Measurements from ENCODE around the gene VSX1.

The VSX1 gene

DNA sequence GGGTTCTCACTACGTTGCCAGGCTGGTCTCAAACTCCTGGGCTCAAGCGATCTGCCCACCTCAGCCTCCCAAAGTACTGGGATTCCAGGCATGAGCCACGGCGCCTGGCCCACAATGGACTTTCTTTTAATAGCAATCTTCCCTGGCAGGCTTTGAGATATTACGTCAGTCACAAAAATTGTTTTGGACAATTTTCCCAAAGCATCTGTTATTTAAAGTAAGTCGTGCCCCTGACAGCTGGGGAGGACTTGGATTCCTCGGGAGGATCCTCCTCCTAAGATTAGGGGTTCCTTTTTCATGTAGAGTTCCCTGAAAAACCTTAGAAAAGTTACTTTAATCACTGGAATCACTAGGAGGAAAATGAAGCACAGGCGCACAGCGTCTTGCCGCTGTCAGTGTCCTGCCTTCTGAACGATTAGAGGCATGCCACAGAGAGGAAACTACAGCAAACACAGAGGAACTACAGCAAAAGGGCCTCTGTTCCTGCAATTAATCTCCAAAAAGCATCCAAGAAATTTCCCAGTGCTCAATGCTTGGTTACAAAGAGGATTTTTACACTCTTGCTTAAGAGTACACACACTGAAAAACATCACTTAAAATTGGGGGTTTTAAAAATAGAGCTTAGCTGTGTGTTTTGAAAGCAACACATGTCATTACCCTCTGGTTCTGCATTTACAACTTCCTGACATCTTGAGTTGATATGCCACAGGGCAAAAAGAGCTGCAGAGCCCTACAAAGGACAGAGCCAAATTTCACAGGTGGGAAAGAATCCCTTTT lies 28.5 kb downstream of the VSX1 start:
- no peak for DNase-seq (ENCODE audit: low spot score)

DNA sequence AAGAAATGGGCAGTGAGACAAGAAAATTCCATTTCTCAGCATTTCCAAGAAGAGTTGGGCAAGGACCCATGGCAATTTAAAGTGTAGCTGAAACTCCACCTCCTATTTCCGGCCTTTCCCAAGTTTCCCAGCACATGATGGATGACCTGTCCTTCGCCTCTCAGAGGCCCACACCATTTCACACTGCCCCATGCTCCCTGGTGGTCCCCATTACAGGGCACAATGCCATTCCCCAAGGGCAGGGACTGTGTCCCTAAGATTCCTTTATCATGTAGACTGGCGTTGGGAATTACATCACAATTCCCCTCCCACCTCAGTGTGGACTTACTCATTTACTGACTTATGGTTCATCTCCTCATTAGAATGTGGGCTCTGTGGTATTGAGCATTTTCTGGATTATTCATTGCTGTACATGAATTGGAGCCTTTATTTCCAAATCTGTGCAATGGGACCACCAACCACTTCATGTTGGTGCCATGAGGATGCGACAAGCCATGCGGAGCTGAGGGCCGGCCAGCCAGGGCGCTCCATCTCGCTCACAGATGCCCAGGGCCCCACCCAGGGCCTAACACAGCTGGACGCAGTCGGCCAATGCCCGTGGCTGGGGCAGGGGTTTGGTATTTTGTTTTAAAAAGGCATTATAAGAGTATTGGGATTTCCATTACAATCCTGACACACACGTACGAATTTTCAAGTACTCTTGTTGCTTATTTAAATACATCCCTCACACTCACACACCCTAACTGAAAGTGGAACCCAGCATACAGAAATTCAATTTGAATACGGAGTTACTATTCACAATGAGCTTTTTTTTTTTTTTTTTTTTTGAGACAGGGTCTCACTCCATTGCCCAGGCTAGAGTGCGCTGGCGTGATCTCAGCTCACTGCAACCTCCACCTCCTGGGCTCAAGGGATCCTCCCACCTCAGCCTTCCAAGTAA lies 29.4 kb downstream of the VSX1 start:
- DNase-seq (ENCODE audit: low spot score): peak; percentile 54

DNA sequence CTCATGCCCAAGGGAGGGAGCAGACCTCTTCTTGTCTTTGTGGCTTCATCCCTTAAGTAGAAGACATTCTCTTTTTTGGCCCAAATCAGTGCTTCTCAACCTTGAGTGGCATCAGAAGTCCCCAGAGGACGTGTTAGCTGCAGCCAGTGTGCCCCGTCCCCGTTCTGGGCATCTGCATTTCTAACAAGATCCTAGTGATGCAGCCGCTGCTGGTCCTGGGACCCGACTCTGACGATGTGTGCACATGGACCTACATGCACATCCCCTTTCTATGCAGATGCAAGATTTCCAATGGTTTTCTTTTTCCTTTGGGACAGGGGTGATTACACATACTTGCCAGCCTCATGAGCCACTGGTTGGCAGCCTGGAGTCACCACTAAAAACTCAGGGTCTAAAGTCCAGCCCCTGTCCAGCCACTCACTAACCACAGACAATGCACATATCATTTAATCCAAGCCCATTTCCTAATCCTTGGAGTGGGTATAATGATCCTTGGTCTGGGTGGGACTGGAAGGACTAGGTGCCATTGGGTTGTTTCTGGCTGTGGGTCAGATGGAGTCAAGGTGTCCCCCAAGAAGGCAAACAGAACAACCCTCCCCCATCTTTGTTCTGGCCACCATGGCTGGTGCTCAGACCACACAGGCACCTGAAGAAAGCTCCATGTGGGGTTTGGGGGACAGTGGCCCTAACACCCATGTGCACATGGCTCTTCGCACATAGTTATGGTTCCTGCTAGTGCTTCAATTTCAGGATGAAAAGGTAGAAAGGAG lies 30.4 kb downstream of the VSX1 start:
- no peak for DNase-seq (ENCODE audit: low spot score)

DNA sequence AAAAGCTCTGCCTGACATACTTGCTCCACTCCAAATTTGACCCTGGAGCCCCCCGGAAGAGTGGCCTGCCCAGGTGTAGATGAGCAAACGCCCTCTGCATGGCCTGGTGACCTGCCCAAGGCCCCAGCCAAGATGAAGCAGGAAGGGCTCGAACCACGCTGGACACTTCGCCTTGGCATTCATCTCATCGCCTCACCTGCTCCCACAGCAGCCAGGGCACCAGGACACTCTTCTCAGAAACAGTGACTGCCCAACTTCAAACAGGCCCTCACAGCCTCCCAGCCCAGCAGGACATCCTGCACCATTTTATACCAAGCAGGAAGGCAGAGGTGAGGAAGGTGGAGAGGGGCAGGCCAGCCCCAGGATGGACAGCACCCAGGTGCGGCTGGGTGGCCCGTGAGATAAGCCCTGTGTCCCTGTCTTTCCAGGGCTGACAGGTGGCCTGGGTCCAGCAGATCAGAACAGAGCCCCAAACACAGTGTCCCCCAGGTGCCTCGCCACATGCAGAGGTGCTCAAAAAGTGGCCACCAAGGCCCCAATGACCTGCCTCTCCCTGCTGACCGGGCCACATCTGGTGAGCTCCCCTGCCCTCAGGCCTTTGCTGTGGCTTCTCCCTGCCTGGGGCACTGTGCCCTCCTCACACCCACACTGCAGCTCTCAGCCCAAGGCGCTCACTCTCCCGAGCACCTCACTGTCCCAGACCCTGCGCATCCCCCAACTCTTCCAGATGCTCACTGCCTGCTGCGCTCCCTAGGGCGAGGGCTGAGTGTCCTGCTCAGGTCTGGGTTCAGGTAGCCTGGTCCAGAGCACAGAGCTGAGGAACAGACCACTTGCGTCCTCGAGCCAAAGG lies 31.2 kb downstream of the VSX1 start:
- DNase-seq (ENCODE audit: low spot score): no peak

DNA sequence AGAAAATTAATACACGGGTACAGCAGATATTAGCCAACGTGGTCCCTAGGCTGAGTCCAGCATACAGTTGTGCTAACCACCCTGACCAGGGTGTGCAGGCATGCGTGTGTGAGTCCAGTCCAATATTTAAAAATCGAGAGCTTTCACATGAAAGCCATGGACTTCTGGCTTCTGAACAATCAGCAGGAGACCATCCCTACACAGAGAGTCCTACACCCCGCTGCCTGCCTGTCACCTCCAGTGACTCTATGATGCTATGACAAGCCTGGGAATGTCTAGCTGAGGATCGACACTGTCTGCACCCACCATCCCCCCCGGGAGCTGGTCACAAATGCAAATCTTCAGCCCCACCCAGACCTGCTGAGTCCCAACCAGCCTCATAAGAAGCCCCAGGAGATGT lies 31.9 kb downstream of the VSX1 start:
- DNase-seq (ENCODE audit: low spot score): no peak

DNA sequence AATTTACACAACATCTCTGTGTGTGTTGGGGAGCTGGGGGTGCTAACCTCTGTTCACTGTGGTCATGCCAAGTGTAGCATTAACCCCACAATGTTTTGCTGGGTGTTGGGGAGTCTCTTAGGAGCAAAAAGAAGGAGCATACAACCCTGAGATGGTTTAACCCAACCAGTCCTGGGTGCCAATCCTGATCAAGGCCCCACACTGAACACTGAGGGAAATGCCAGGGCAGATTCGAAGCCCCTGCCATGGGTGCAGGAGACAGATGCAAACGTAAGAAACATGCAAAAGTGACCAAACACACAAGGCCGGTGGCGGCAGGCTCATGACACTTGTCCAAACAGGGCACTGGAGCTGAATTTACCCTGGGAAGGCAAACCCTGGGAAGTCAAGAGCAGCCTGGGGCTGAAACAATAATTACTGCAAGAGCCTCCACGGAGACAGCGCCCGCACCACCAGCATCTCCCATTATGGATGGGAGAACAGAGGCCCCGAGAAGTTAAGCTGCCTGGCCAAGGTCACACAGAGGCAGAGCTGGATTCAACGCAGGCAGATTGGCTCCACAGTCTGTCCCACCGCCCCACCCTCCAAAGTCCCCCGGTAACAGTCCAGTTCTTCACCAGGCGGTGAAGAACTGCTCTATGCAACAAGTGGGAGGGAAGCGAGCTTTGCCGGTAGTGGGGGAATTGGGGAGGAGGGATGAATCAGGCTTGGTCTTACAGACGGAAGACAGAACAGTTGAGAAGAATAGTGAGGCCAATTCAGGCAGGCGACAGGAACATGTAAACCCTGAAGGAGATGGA lies 32.5 kb downstream of the VSX1 start:
- DNase-seq (ENCODE audit: low spot score): no peak

DNA sequence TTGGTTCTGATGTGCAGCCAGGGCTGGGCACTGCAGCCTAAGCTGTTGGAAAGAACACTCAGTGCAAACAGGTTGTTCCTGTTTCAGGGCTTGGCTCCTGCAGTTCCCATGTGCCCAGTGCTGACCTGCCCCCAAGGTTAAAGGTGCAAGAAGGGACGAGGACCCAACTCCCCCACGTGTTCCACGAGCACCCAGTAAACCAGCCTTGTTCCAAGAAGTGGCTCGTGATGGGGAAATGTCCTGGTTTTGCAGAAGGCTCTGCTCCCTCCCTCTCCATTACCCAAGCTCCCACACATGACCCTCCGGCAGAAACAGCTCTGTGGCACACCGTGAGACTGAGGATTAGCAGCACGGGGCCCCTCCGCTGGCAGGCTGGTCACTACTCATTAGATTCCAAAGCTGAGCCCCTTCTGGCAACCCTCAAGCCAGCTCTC lies 33.4 kb downstream of the VSX1 start:
- no peak for DNase-seq (ENCODE audit: low spot score)

DNA sequence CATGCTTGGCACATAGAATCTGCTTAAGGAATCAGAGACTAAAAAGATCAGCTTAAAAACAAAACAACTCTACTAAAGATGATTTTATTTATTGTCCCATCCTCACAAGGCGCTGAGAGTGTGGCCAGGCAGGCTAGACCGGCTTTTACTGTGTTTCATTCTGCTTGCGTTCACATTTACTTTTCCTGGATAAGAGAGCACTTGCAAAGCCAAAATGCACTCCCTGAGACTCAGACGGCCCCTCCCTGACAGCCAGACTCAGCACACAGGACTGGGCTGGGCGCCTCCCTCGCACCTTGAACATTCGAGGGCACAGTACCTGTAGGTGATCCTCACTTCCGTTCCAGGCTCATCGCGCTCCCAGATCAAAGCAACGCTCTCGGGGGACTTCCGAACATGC lies 34.2 kb downstream of the VSX1 start:
- DNase-seq (ENCODE audit: low spot score): no peak

DNA sequence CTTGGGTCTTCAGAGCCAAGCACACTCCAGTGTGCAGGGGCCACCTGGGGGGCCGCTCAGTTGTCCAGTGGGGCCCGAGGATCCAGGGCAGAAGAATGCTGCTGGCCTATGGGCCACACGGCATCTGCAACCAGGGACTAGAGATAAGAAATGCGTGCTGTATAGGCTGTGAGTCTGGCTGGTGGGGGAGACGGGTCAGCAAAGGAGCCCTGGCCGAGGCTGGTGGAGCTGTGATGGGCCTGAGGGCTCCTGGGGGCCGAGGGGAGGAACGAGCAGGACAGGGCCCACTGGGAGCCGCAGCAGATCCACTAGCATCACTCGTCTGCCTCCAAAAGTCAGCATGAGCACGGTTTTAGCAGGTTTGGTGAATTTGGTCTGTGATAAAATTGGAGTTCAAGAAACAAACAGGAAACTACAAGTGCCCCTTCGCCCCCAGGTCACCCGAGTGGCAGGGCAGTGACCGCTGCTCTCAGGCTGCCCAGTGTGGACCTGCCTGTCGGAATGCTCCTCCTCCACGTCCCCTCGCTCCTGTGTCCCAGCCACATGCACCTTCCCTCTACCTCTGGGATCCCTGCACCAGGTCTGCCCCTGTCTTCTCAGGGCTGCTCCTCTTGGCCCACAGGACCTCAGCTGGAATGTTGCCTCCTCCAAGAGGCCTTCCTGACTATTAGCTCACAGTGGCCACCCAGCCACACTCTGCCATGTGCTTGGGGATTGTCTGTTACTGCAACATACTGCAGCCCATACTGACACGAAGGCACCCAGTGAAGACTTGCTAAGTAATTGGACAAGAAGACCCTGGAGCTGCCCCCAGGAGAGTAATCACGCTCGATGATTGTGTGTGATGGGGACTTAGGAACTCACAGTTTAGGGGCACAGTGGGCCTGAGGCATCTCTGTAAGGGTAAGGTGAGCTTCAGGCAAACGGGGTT lies 34.9 kb downstream of the VSX1 start:
- no peak for DNase-seq (ENCODE audit: low spot score)

DNA sequence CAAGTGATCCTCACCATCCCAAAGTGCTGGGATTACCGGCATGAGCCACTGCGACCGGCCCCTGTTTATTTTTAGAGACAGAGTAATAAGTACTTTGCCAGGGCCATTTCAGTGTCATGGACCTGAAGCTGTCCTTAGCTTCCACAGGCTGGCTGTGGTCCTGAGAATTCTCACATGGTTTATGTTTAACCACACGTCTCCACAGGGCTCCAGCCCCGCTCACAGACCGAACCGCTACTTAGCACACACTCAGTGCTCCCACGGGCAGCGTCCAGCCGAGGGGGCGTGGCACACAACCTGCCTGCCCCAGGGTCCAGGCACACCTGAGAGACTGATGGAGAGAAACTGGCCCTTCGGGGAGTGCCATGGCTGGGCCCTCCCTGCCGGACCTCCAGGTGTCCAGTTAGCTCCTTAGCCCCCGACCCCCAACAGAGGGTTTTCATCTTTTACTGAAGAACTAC lies 35.7 kb downstream of the VSX1 start:
- DNase-seq (ENCODE audit: low spot score): peak; percentile 41

DNA sequence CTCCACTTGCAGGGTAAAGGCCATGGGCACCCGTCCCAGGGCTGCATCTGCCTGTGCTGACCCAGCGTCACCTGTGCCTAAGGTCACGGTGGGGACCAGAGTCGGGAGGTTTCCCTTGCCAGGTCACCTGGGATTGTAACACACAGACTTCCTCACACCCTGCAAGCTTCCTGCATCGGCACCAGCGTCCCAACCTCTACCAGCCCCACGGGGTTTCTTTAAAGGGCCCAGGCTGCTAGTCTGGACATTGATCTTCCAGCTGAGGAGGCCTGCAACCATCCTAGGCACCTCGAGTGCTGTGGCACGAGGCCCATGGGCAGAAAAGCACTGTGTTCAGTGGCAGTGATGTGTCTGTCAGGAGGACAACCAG lies 36.6 kb downstream of the VSX1 start:
- DNase-seq (ENCODE audit: low spot score): no peak

DNA sequence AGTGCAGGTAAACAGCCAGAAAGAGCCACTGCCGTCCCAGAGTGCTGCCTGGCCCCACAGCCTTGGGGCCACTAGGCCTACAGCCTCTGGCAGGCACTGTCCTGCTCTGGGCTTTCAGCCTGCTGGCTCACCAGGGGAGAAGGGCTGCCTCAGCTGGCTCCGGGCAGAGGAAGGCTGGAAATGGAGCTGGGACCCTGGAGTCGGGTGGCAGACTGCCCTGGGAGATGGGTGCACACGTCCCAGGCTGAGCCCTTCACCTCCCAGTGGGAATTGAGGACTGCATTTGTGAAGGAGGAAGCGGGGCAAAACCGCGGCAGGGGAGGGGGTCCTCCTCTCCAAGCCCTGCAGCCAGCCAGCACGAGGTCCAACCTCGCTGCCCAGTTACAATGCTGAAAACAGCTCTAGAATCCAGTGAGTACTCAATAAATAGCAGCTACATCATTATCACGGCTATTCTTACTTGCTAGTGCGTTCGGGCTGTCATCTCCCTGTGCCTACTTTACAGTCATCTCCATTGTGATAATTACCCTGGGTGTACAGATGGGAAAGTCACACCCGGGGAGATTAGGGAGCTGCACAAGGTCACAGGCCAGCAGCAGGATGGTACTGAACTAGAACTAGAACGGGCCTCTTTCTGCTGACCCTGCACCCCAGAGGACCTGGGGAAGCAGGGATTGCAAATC lies 37.1 kb downstream of the VSX1 start:
- DNase-seq (ENCODE audit: low spot score): no peak

DNA sequence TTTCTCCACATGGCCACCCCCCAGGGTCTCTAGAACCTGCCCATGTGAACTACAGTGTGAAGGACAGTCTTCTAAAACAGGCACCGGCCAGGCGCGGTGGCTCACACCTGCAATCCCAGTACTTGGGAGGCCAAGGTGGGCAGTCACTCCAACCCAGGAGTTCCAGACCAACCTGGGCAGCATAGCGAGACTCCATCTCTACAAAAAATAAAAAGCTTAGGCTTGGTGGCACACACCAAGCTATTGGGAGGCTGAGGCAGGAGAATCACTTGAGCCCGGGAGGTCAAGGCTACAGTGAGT lies 37.7 kb downstream of the VSX1 start:
- DNase-seq (ENCODE audit: low spot score): no peak

DNA sequence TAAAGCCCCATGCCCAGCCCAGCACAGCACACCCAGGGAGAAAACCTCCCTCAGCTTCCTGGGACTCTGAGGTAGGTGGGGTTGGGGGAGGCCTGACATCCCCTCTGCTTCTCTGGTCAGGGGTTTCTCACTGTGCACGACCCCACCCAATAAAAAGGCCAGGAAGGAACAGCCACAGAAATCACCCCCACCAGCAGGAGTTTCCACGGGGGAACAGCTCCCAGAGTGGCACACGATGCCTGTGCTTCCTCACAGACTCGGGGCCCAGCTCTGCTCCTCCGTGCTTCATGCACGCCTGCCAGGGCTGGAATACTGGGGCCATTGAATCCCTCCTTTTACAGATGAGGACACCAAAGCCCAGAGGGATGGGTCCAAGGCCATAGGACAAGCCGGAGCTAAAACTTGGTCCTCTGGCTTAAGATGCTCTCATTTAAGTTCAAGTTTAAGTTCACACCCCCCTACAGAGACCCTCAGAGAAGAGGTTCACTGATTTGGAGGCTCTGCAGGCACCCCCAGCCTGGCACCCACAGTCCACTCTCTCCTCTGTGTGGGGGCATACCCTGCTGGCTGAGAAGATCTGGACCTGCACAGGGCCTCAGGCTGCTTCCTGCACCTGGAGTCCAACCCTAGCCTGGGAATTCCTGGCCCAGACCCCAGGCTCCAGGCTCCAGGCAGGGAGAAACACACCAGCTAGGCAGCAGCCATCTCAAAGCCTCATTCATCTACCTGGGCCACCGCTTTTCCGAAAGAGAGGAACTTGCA lies 38.3 kb downstream of the VSX1 start:
- no peak for DNase-seq (ENCODE audit: low spot score)

DNA sequence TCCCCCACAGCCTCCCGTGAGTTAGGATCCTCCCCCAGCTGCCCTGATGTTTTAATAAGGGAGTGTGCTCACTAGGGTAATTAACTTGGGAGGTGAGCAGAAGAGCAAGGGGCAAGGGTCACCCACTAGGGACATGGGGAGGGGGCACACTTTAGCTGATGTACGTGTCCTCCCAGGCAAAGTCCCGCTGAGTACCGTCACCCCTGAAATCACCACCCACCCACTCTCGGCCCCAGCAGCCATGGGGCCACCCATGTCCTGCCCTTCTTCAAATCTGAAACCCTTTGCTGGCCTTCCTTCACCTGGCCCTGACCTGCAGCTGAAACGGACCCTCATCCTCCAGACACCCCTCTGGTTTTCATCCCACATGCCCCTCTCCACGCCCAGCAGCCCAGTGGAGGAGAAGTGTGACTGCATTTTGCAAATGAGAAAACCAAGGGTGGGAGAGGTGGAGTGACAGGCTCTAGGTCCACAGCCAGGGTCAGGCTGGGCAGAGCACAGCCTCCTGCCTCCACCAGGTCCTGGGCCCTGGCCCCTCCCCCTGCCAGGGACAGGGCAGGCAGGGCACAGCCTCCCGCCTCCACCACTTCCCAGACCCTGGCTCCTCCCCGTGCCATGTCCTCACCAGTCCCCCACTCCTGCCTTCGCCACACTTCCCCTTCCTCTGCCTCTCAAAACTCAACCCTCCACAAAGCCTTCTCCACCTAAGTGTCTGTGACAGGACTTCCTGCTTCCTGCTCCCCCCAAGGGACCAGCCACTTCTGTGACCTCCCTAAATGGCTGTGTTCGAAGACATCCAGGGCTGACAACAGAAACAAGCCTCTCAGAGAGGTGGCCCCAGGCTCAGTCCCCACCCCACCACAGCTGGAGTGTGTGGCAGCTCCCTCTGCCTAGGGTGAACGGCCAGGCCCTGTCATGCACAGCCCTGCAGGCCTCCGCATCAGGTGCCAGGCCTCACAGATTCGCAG lies 39.1 kb downstream of the VSX1 start:
- DNase-seq (ENCODE audit: low spot score): no peak

DNA sequence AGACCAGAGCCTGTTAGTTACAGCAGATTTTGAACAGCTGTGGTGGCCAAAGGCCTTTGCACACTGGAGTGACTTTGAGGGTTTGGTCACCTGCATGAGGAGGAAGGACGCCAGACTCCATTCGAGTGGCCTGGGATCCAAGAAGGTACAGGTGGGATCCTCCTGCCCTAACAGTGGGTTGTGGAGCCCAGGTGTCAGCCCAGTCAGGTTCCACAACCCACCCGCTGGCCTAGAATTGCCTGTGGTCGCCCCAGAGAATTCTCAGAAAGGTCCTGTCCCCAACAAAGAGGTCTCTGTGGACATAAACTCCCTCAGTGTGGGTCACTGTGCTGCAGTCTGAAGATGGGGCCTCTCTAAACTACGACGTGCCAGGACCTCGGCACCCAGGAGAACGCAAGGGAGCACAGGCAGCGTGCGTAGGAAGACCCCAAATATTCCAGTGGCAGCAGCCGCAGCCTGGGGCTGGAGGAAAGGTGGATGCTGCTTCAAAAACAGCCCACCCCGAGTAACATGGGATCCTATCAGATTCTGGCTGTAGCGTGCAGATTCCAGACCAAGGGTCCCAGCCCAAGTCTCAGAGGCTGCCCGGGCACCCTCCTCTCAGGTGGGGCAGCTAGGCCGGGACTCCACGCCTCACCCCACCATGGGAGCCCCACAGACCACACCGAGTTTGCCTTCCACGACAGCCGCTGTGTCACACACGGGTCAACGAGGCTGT lies 40.0 kb downstream of the VSX1 start:
- DNase-seq (ENCODE audit: low spot score): no peak
